SK-N-SH (cell line): Measurements from ENCODE around the gene CFAP58. TPM values are rescaled to one million over a fixed set of nuclear protein-coding genes. Genes with fewer than 3 reads are reported as not detected.

Experiments
- CTCF ChIA-PET: fragments of 300-600, 350-600 bp; formaldehyde crosslinking; extraction: SDS; loops from one replicate; lab custom pipeline; 2021; lab: Yijun Ruan, JAX
- POLR2A ChIA-PET: fragments of 350-600 bp; sonication (Branson Sonifier 250); formaldehyde crosslinking; extraction: SDS; loops from one replicate; lab custom pipeline; 2020; ENCODE audit warnings: antibody characterized with exemption, inconsistent platforms; lab: Yijun Ruan, JAX
- DNase-seq: peaks from one replicate; pipeline ENCODE4 v3.0.0; 2012
- H2AFZ ChIP-seq: fragments of 200-600 bp; sonication (generic); 2 replicates; pipeline ENCODE4 v1.8.1; 2016; ENCODE audit warnings: antibody characterized with exemption, mild to moderate bottlenecking, low read depth
- H3F3A ChIP-seq: fragments of 200-600 bp; sonication (generic); replicated peaks from 2 replicates; pipeline ENCODE3; 2016; ENCODE audit warnings: antibody characterized with exemption, mild to moderate bottlenecking; ENCODE audit not compliant: insufficient read depth
- H3K27ac ChIP-seq, 2 experiments: fragments of 200-500 bp in 1 of 2; fragments of 200-600 bp in 1 of 2; sonication (Bioruptor generic) in 1 of 2; sonication (generic), shearing (Covaris generic) in 1 of 2; 2 replicates each; pipeline versions ENCODE4 v1.5.1 to v1.6.1; 2014 to 2016; ENCODE audit warnings: low read depth in 2 of 2, inconsistent platforms in 1 of 2, low read length in 1 of 2, mild to moderate bottlenecking in 1 of 2, mixed read lengths in 1 of 2
- H3K27me3 ChIP-seq: fragments of 200-600 bp; sonication (generic), shearing (Covaris generic); 2 replicates; pipeline ENCODE4 v1.6.1; 2016; ENCODE audit warnings: mixed run types; ENCODE audit not compliant: insufficient read depth
- H3K36me3 ChIP-seq, 2 experiments: fragments of 200-500 bp in 1 of 2; fragments of 200-600 bp in 1 of 2; sonication (Bioruptor generic) in 1 of 2; sonication (generic) in 1 of 2; replicated peaks in 1 of 2; 2 replicates each; pipeline versions ENCODE3 to v1.5.1; 2014 to 2016; ENCODE audit warnings: low read length in 1 of 2, mild to moderate bottlenecking in 1 of 2; ENCODE audit not compliant: insufficient read depth in 2 of 2, control insufficient read depth in 1 of 2
- H3K4me1 ChIP-seq, 2 experiments: fragments of 200-500 bp in 1 of 2; fragments of 200-600 bp in 1 of 2; sonication (Bioruptor generic) in 1 of 2; sonication (generic), shearing (Covaris generic) in 1 of 2; 2 replicates each; pipeline versions ENCODE4 v1.5.1 to v1.6.1; 2014 to 2016; ENCODE audit warnings: low read depth in 1 of 2, low read length in 1 of 2, mixed run types in 1 of 2; ENCODE audit not compliant: insufficient read depth in 2 of 2, control insufficient read depth in 1 of 2
- H3K4me2 ChIP-seq: fragments of 200-600 bp; sonication (generic), shearing (Covaris generic); 2 replicates; pipeline ENCODE4 v1.6.1; 2017; ENCODE audit warnings: mixed run types
- H3K4me3 ChIP-seq, 2 experiments: fragments of 200-500 bp in 1 of 2; fragments of 200-600 bp in 1 of 2; sonication (Bioruptor generic) in 1 of 2; sonication (generic), shearing (Covaris generic) in 1 of 2; 2 replicates each; pipeline versions ENCODE4 v1.5.1 to v1.8.1; 2014 to 2016; ENCODE audit warnings: low read depth in 2 of 2, inconsistent platforms in 1 of 2, low read length in 1 of 2, mild to moderate bottlenecking in 1 of 2, mixed read lengths in 1 of 2, moderate library complexity in 1 of 2
- H3K79me2 ChIP-seq: fragments of 200-600 bp; sonication (generic); 2 replicates; pipeline ENCODE4 v1.8.1; 2017; ENCODE audit warnings: mild to moderate bottlenecking; ENCODE audit not compliant: insufficient read depth
- H3K9ac ChIP-seq: fragments of 200-600 bp; sonication (generic); 2 replicates; pipeline ENCODE4 v1.6.1; 2017; ENCODE audit warnings: mixed run types
- H3K9me2 ChIP-seq: fragments of 200-600 bp; sonication (generic); 2 replicates; pipeline ENCODE4 v1.6.1; 2017; ENCODE audit warnings: mixed run types
- H3K9me3 ChIP-seq: fragments of 200-600 bp; sonication (generic); 2 replicates; pipeline ENCODE4 v1.6.1; 2017; ENCODE audit warnings: mixed run types, mild to moderate bottlenecking, moderate library complexity
- H4K20me1 ChIP-seq: fragments of 200-600 bp; sonication (generic); 2 replicates; pipeline ENCODE4 v1.6.1; 2017; ENCODE audit warnings: mild to moderate bottlenecking, mixed run types; ENCODE audit not compliant: insufficient read depth
- CHD2 ChIP-seq: fragments of 150-350 bp; IDR thresholded peaks from 2 replicates; pipeline ENCODE4 v1.6.1; 2018; ENCODE audit warnings: low read length; ENCODE audit not compliant: partially characterized antibody
- ELF1 ChIP-seq: IDR thresholded peaks from 2 replicates; pipeline ENCODE4 v1.4.0; 2012
- FOSL2 ChIP-seq: IDR thresholded peaks from 2 replicates; pipeline ENCODE4 v1.4.0; 2012; ENCODE audit warnings: low read depth, mild to moderate bottlenecking, moderate library complexity, borderline replicate concordance
- FOXJ3 ChIP-seq: sonication (generic); formaldehyde crosslinking; IDR thresholded peaks from 2 replicates; pipeline ENCODE4 v1.5.1; 2020; ENCODE audit warnings: mild to moderate bottlenecking, missing genetic modification reagents
- GATA2 ChIP-seq: sonication (generic); formaldehyde crosslinking; IDR thresholded peaks from 2 replicates; pipeline ENCODE4 v1.5.0; 2020; ENCODE audit warnings: mild to moderate bottlenecking, missing genetic modification reagents
- NRF1 ChIP-seq: IDR thresholded peaks from 2 replicates; pipeline ENCODE4 v1.6.1; 2012; ENCODE audit warnings: low read depth, mild to moderate bottlenecking, low read length
- POLR2AphosphoS5 ChIP-seq: IDR thresholded peaks from 2 replicates; pipeline ENCODE4 v1.6.1; 2012; ENCODE audit warnings: low read depth, low read length
- RAD21 ChIP-seq: IDR thresholded peaks from 2 replicates; pipeline ENCODE4 v1.6.1; 2012; ENCODE audit warnings: mild to moderate bottlenecking, low read length
- RFX5 ChIP-seq: IDR thresholded peaks from 2 replicates; pipeline ENCODE4 v1.6.1; 2012; ENCODE audit warnings: mild to moderate bottlenecking, improper control_type of control experiment, low read length
- RXRA ChIP-seq: IDR thresholded peaks from 2 replicates; pipeline ENCODE4 v1.4.0; 2012; ENCODE audit warnings: low read depth, mild to moderate bottlenecking, borderline replicate concordance
- SIN3A ChIP-seq: IDR thresholded peaks from 2 replicates; pipeline ENCODE4 v1.6.1; 2012; ENCODE audit warnings: low read depth, mild to moderate bottlenecking, low read length, moderate library complexity, borderline replicate concordance
- SMC3 ChIP-seq: IDR thresholded peaks from 2 replicates; pipeline ENCODE4 v1.6.1; 2012; ENCODE audit warnings: low read depth, low read length, improper control_type of control experiment
- TAF1 ChIP-seq: IDR thresholded peaks from 2 replicates; pipeline ENCODE4 v1.6.1; 2012; ENCODE audit warnings: low read depth, mild to moderate bottlenecking, low read length, moderate library complexity, borderline replicate concordance
- WGBS: methylation state at CpG from one replicate; pipeline ENCODE4 v1.1.6; 2017; ENCODE audit warnings: low lambda C conversion rate; 5-methylcytosine and 5-hydroxymethylcytosine counted together
- polyA plus RNA-seq, 3 experiments: library from polyadenylated mRNA; depleted of rRNA; stranded (reverse); fragments of >200 nt; gene quantifications; 2 replicates each; pipeline ENCODE4 v1.2.3, GENCODE V29; 2012
- TF ChIP-seq, protein P1 (sequence below): fragments of 150-350 bp; IDR thresholded peaks from 2 replicates; pipeline ENCODE4 v1.6.1; 2017; ENCODE audit warnings: antibody characterized with exemption, low read length, low read depth, borderline replicate concordance
- TF ChIP-seq, protein P2 (sequence below): fragments of 200-600 bp; sonication (generic); IDR thresholded peaks from 2 replicates; pipeline ENCODE4 v1.6.1; 2017; ENCODE audit warnings: antibody characterized with exemption, mild to moderate bottlenecking, moderate library complexity

The CFAP58 gene
- polyA plus RNA-seq, 1 of the 3 experiments (the other 2 are of a cell fraction): 0.38 TPM

- no peaks in the 10 kb centered on the region for H3K27me3 ChIP-seq
- H2AFZ ChIP-seq: no peak overlapping the region
- H3K4me1 ChIP-seq: no peaks in the 10 kb centered on the region; a peak in 1 of 4 replicates
- 25% methylated on average over 2 of the region's 2 CpGs for WGBS
- H3K4me2 ChIP-seq: no peak overlapping the region
- no peak overlapping the region for H3K4me3 ChIP-seq
- H4K20me1 ChIP-seq: no peaks in the 10 kb centered on the region
- H3K9ac ChIP-seq: no peak overlapping the region
- CTCF ChIA-PET: interaction anchor here (1.0 to 2.8 kb wide), 3 partner anchors 18 to 77 kb away, joined by 3 to 12 read pairs (median 11); no protein-coding TSS in a partner anchor
- no peak overlapping the region for H3K27ac ChIP-seq
- no peak for TF ChIP-seq TAF1
- no peak for TF ChIP-seq ELF1
- no peak for TF ChIP-seq SMC3
- TF ChIP-seq NRF1: no peak
- TF ChIP-seq RAD21: no peak
- TF ChIP-seq POLR2AphosphoS5: no peak
- no peak for TF ChIP-seq RFX5
- TF ChIP-seq, protein P1, sequence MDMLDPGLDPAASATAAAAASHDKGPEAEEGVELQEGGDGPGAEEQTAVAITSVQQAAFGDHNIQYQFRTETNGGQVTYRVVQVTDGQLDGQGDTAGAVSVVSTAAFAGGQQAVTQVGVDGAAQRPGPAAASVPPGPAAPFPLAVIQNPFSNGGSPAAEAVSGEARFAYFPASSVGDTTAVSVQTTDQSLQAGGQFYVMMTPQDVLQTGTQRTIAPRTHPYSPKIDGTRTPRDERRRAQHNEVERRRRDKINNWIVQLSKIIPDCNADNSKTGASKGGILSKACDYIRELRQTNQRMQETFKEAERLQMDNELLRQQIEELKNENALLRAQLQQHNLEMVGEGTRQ: no peak
- TF ChIP-seq SIN3A: no peak
- TF ChIP-seq, protein P2, sequence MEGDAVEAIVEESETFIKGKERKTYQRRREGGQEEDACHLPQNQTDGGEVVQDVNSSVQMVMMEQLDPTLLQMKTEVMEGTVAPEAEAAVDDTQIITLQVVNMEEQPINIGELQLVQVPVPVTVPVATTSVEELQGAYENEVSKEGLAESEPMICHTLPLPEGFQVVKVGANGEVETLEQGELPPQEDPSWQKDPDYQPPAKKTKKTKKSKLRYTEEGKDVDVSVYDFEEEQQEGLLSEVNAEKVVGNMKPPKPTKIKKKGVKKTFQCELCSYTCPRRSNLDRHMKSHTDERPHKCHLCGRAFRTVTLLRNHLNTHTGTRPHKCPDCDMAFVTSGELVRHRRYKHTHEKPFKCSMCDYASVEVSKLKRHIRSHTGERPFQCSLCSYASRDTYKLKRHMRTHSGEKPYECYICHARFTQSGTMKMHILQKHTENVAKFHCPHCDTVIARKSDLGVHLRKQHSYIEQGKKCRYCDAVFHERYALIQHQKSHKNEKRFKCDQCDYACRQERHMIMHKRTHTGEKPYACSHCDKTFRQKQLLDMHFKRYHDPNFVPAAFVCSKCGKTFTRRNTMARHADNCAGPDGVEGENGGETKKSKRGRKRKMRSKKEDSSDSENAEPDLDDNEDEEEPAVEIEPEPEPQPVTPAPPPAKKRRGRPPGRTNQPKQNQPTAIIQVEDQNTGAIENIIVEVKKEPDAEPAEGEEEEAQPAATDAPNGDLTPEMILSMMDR: no peak
- TF ChIP-seq GATA2: no peak
- no peaks in the 10 kb centered on the region for H3K36me3 ChIP-seq
- no peaks in the 10 kb centered on the region for H3K9me2 ChIP-seq
- no peaks in the 10 kb centered on the region for H3F3A ChIP-seq
- DNase-seq: no peak
- no peaks in the 10 kb centered on the region for H3K9me3 ChIP-seq
- POLR2A ChIA-PET: no interaction called here
- H3K79me2 ChIP-seq: no peaks in the 10 kb centered on the region
Observed at GRCh38 chr10:104368381-104368780, 14.7 kb downstream of the CFAP58 start.

- H3F3A ChIP-seq: no peaks in the 10 kb centered on the region
- H3K36me3 ChIP-seq: no peaks in the 10 kb centered on the region
- no peaks in the 10 kb centered on the region for H3K9me2 ChIP-seq
- H3K4me2 ChIP-seq: no peak overlapping the region
- POLR2A ChIA-PET: no interaction called here
- H3K79me2 ChIP-seq: no peaks in the 10 kb centered on the region
- H3K27ac ChIP-seq: no peak overlapping the region
- no peak overlapping the region for H3K4me3 ChIP-seq
- 54% methylated on average over 6 of the region's 6 CpGs for WGBS
- no peaks in the 10 kb centered on the region for H3K9me3 ChIP-seq
- no peaks in the 10 kb centered on the region; the same call in 1 of the 2 replicates for H3K27me3 ChIP-seq
- CTCF ChIA-PET: interaction anchor here (1.0 to 1.1 kb wide), 2 partner anchors 10 to 18 kb away, joined by 3 to 5 read pairs; partner anchors contain the start of gene CFAP58
- no peaks in the 10 kb centered on the region; a peak in 1 of 4 replicates for H3K4me1 ChIP-seq
- no peaks in the 10 kb centered on the region for H4K20me1 ChIP-seq
- no peak overlapping the region for H2AFZ ChIP-seq
- H3K9ac ChIP-seq: no peak overlapping the region
- TF ChIP-seq RXRA: no peak
- TF ChIP-seq CHD2: no peak
- TF ChIP-seq, protein P1: no peak
- TF ChIP-seq FOXJ3 (CRISPR knock-in tag): no peak
- TF ChIP-seq FOSL2: no peak
- no peak for TF ChIP-seq SMC3
- DNase-seq: no peak
Observed at GRCh38 chr10:104371753-104372152, 18.1 kb downstream of the CFAP58 start.
